Natural killer cell (primary cell): ENCODE measurements around the gene CDH12. TPM values are rescaled to one million over a fixed set of nuclear protein-coding genes. Genes with fewer than 3 reads are reported as not detected.

Experiments
- ATAC-seq, 3 donors: fragments of 150-1000 bp in 2 of 3; fragments of 200-7000 bp in 1 of 3; cut with Tn5 transposase; 1 replicate in 1 of 3; 2 replicates in 2 of 3; pipeline ENCODE4 v1.10.0; 2021; ENCODE audit warnings: mild to moderate bottlenecking in 2 of 3, moderate library complexity in 2 of 3
- DNase-seq, 2 donors: peaks; one replicate each; pipeline versions ENCODE4 v3.0.0 to v3.0.0-alpha.2; 2013 to 2021; ENCODE audit warnings: mixed read lengths in 1 of 2
- H3K27ac ChIP-seq: one replicate; pipeline ENCODE4 v1.5.1; 2013; ENCODE audit warnings: mild to moderate bottlenecking, low read length
- H3K27me3 ChIP-seq: one replicate; pipeline ENCODE4 v1.6.1; 2013; ENCODE audit warnings: low read length; ENCODE audit not compliant: control insufficient read depth, insufficient read depth
- H3K36me3 ChIP-seq: one replicate; pipeline ENCODE4 v1.6.1; 2013; ENCODE audit warnings: low read length; ENCODE audit not compliant: control insufficient read depth, insufficient read depth
- H3K4me1 ChIP-seq: one replicate; pipeline ENCODE4 v1.6.1; 2013; ENCODE audit warnings: low read length; ENCODE audit not compliant: control insufficient read depth, insufficient read depth
- H3K4me3 ChIP-seq: one replicate; pipeline ENCODE4 v1.5.1; 2013; ENCODE audit warnings: low read length
- H3K9me3 ChIP-seq: one replicate; pipeline ENCODE4 v1.6.1; 2013; ENCODE audit warnings: low read length; ENCODE audit not compliant: control insufficient read depth, insufficient read depth
- H3K27ac Mint-ChIP-seq, 2 donors: one replicate each; pipeline ENCODE4 v1.8.0; 2022; ENCODE audit warnings: mild to moderate bottlenecking in 2 of 2, mixed read lengths in 2 of 2, moderate library complexity in 1 of 2
- H3K27me3 Mint-ChIP-seq, 2 donors: one replicate each; pipeline ENCODE4 v1.8.0; 2022; ENCODE audit warnings: low read depth in 2 of 2, mixed read lengths in 2 of 2
- H3K36me3 Mint-ChIP-seq: one replicate; pipeline ENCODE4 v1.8.0; 2022; ENCODE audit warnings: mixed read lengths
- H3K4me1 Mint-ChIP-seq, 2 donors: one replicate each; pipeline ENCODE4 v1.8.0; 2022; ENCODE audit warnings: mixed read lengths in 2 of 2
- H3K4me3 Mint-ChIP-seq: one replicate; pipeline ENCODE4 v1.8.0; 2022; ENCODE audit warnings: mild to moderate bottlenecking, moderate library complexity, mixed read lengths
- H3K9me3 Mint-ChIP-seq, 2 donors: one replicate each; pipeline ENCODE4 v1.8.0; 2022; ENCODE audit warnings: mixed read lengths in 2 of 2
- CTCF ChIP-seq: fragments of 200-600 bp; IDR thresholded peaks from one replicate; pipeline ENCODE4 v1.8.0; 2022; ENCODE audit warnings: antibody characterized with exemption
- WGBS: methylation state at CpG from one replicate; pipeline ENCODE4 v1.1.7; 2013; ENCODE audit warnings: missing lambda C conversion rate; ENCODE audit not compliant: insufficient coverage; 5-methylcytosine and 5-hydroxymethylcytosine counted together
- intact Hi-C: fragments of 100-400 bp; cut with micrococcal nuclease; formaldehyde crosslinking; loops from one replicate; pipeline ENCODE4 v1.14.2; 2022
- total RNA-seq, 4 donors: library from RNA; stranded (reverse); fragments of 120-200 nt in 1 of 4; gene quantifications; one replicate each; pipeline versions ENCODE4 v1.2.3 to v1.2.4, GENCODE V29; 2013 to 2022

Gene CDH12
- total RNA-seq, 3 donors from 2014 or later (not counting 1 experiment from before 2014, with no cell fraction given): not detected

GRCh38 chr5:22846693-22847092 is 6.5 kb downstream of the CDH12 start:
- Histone ChIP-seq H3K27me3 (no peaks in the 10 kb centered on the region), H3K4me1 (no peaks in the 10 kb centered on the region), H3K9me3 (no peaks in the 10 kb centered on the region), H3K4me3 (no peak overlapping the region), H3K27ac (no peak overlapping the region), H3K36me3 (no peaks in the 10 kb centered on the region)
- Mint-ChIP-seq H3K27ac (no peak overlapping the region), H3K4me1 (no peaks in the 10 kb centered on the region), H3K27me3 (no peaks in the 10 kb centered on the region), H3K36me3 (peaks cover 9% of the 10 kb centered on the region), H3K9me3 (peaks cover 13 to 24% of the 10 kb centered on the region in 2 donors), H3K4me3 (no peak overlapping the region)
- intact Hi-C loops: no loop called here
- WGBS: no CpG with 5 or more reads among the region's 2 CpGs
- ATAC-seq: no peak
- no peak for DNase-seq
- no peak for TF ChIP-seq CTCF

DNA sequence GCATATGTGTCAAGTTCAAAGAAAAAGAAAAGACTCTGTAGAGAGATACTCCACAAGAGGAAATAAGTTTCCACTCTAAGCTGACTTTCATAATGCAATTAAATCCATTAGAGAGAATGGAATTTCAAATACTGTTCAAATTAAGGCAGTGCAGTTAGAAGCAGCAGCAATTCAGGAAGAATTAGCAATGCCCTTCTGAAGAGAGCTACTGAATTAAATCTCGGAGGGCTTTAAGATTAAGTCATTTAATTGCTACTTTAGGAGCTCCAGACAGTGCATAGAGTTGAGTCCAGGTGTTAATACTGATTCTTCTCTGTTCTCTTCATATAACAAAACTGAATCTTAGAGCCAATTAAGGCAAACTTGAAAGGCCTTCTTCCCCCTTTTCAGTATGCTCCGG is 8.5 kb downstream of the CDH12 start:
- intact Hi-C loops: no loop called here
- peaks cover 20% of the 10 kb centered on the region for H3K36me3 Mint-ChIP-seq
- WGBS: 60% methylated on average over 1 of the region's 2 CpGs
- H3K27me3 Mint-ChIP-seq: no peaks in the 10 kb centered on the region
- TF ChIP-seq CTCF: no peak
- no peak overlapping the region for H3K27ac Mint-ChIP-seq
- no peaks in the 10 kb centered on the region for H3K9me3 ChIP-seq
- no peaks in the 10 kb centered on the region for H3K36me3 ChIP-seq
- H3K4me3 ChIP-seq: no peak overlapping the region
- no peaks in the 10 kb centered on the region for H3K27me3 ChIP-seq
- no peaks in the 10 kb centered on the region for H3K4me1 ChIP-seq
- ATAC-seq (no peak), DNase-seq (no peak)
- no peaks in the 10 kb centered on the region for H3K4me1 Mint-ChIP-seq
- no peak overlapping the region for H3K4me3 Mint-ChIP-seq
- H3K9me3 Mint-ChIP-seq: peaks cover 22 to 34% of the 10 kb centered on the region in 2 donors
- no peak overlapping the region for H3K27ac ChIP-seq

DNA sequence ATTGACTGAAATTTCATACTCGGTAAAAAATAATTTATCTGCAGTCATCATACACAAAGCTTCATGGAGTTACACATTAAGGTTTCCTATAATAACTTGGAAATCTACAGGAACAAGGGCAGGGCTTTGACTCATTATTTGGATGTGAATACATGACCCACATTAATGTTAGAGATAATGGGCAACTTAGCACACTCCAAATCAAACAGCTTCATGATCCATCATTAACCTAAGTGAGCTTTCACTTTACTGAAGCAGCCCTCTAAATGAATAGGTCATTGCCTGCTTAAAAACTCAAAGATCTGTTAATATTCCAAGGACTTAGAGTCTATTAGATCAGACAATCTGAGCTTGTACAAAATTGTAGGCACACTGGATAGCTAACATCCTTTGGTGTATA is 9.0 kb downstream of the CDH12 start:
- H3K27ac Mint-ChIP-seq: no peak overlapping the region
- no peaks in the 10 kb centered on the region for H3K4me1 ChIP-seq
- no peak for ATAC-seq
- H3K4me1 Mint-ChIP-seq: no peaks in the 10 kb centered on the region
- H3K36me3 ChIP-seq: no peaks in the 10 kb centered on the region
- DNase-seq: no peak
- no peak overlapping the region for H3K4me3 ChIP-seq
- peaks cover 22 to 34% of the 10 kb centered on the region in 2 donors for H3K9me3 Mint-ChIP-seq
- 92% methylated on average over 1 of the region's 1 CpG for WGBS
- no peak for TF ChIP-seq CTCF
- H3K27me3 ChIP-seq: no peaks in the 10 kb centered on the region
- peaks cover 20% of the 10 kb centered on the region for H3K36me3 Mint-ChIP-seq
- H3K4me3 Mint-ChIP-seq: no peak overlapping the region
- no peak overlapping the region for H3K27ac ChIP-seq
- H3K27me3 Mint-ChIP-seq: no peaks in the 10 kb centered on the region
- H3K9me3 ChIP-seq: peaks cover 4% of the 10 kb centered on the region
- intact Hi-C loops: no loop called here

GRCh38 chr5:22842574-22842973 is 10.6 kb downstream of the CDH12 start:
- Mint-ChIP-seq H3K27ac (no peak overlapping the region), H3K4me1 (no peaks in the 10 kb centered on the region), H3K36me3 (peaks cover 11% of the 10 kb centered on the region), H3K9me3 (peaks cover 25 to 26% of the 10 kb centered on the region in 2 donors), H3K4me3 (no peak overlapping the region), H3K27me3 (no peaks in the 10 kb centered on the region)
- no peak overlapping the region for H3K27ac ChIP-seq
- H3K36me3 ChIP-seq: no peaks in the 10 kb centered on the region
- H3K4me1 ChIP-seq: no peaks in the 10 kb centered on the region
- no peak overlapping the region for H3K4me3 ChIP-seq
- peaks cover 7% of the 10 kb centered on the region for H3K9me3 ChIP-seq
- ATAC-seq (no peak), DNase-seq (no peak)
- TF ChIP-seq CTCF: no peak
- intact Hi-C loops: no loop called here
- no CpG with 5 or more reads among the region's 2 CpGs for WGBS
- H3K27me3 ChIP-seq: no peaks in the 10 kb centered on the region
